Effector memory CD8-positive, alpha-beta T cell (primary cell): ENCODE measurements around the gene OR2M4.
"Not testable (repeated sequence)": the region's sequence is repeated elsewhere in the genome, so short reads cannot be mapped to it uniquely, and the experiment has no call there.

Source experiments
- ATAC-seq: fragments of 150-1000 bp; cut with Tn5 transposase; replicated peaks from 2 replicates; pipeline ENCODE4 v1.10.0; 2021; ENCODE audit warnings: mild to moderate bottlenecking, moderate library complexity
- DNase-seq, 3 experiments: peaks; one replicate each; pipeline ENCODE4 v3.0.0; 2021
- H3K27ac Mint-ChIP-seq, 2 donors: one replicate each; pipeline ENCODE4 v1.8.0; 2022; ENCODE audit warnings: mild to moderate bottlenecking in 2 of 2, mixed read lengths in 2 of 2, moderate library complexity in 2 of 2
- H3K27me3 Mint-ChIP-seq, 2 donors: one replicate each; pipeline ENCODE4 v1.8.0; 2022; ENCODE audit warnings: mixed read lengths in 2 of 2
- H3K36me3 Mint-ChIP-seq: one replicate; pipeline ENCODE4 v1.8.0; 2022; ENCODE audit warnings: mild to moderate bottlenecking, moderate library complexity, mixed read lengths; ENCODE audit not compliant: insufficient read depth
- H3K4me1 Mint-ChIP-seq, 2 donors: one replicate each; pipeline ENCODE4 v1.8.0; 2022; ENCODE audit warnings: low read depth in 2 of 2, mixed read lengths in 2 of 2
- H3K4me3 Mint-ChIP-seq, 2 donors: one replicate each; pipeline ENCODE4 v1.8.0; 2022; ENCODE audit warnings: mild to moderate bottlenecking in 2 of 2, mixed read lengths in 2 of 2, moderate library complexity in 2 of 2
- H3K9me3 Mint-ChIP-seq, 2 donors: one replicate each; pipeline ENCODE4 v1.8.0; 2022; ENCODE audit warnings: mixed read lengths in 2 of 2
- total RNA-seq, 9 experiments: gene quantifications; one replicate each; lab custom pipeline; 2026; lab: John Stamatoyannopoulos, UW

Gene OR2M4
- 0 reads per million in 9 experiments for total RNA-seq

GRCh38 chr1:248231117-248231516, at the start of gene OR2M4:
OR2M4 (plus strand) TSS chr1:248231417; CDS start chr1:248238929, 7,512 bp downstream.
- no peak for DNase-seq
- Mint-ChIP-seq H3K9me3 (peaks cover 11 to 27% of the 10 kb centered on the region in 2 donors), H3K4me1 (no peaks in the 10 kb centered on the region), H3K27me3 (no peaks in the 10 kb centered on the region), H3K36me3 (no peaks in the 10 kb centered on the region), H3K4me3 (no peak within 1 kb of the TSS), H3K27ac (no peak within 1 kb of the TSS)
- no peak for ATAC-seq

- Mint-ChIP-seq H3K9me3 (peaks cover 13 to 20% of the 10 kb centered on the region in 2 donors), H3K36me3 (no peaks in the 10 kb centered on the region), H3K4me1 (no peaks in the 10 kb centered on the region), H3K27ac (no peak overlapping the region), H3K27me3 (peaks cover 0 to 9% of the 10 kb centered on the region in 2 donors), H3K4me3 (no peak overlapping the region)
- no peak for DNase-seq
- ATAC-seq: no peak
These were observed 47.2 kb upstream of the OR2M4 start for GRCh38 chr1:248183996-248184395.

- Mint-ChIP-seq H3K4me3 (no peak overlapping the region), H3K27ac (no peak overlapping the region), H3K4me1 (no peaks in the 10 kb centered on the region), H3K36me3 (no peaks in the 10 kb centered on the region), H3K9me3 (peaks cover 8 to 28% of the 10 kb centered on the region in 2 donors), H3K27me3 (peaks cover 0 to 9% of the 10 kb centered on the region in 2 donors)
- no peak for ATAC-seq
- DNase-seq: no peak
These were observed 43.9 kb upstream of the OR2M4 start for GRCh38 chr1:248187363-248187762.

- no peak overlapping the region for H3K27ac Mint-ChIP-seq
- no peak for DNase-seq
- no peaks in the 10 kb centered on the region for H3K36me3 Mint-ChIP-seq
These were observed 42.2 kb upstream of the OR2M4 start for GRCh38 chr1:248189026-248189425.

GRCh38 chr1:248194117-248194516, 37.1 kb upstream of the OR2M4 start:
- Mint-ChIP-seq H3K4me3 (no peak overlapping the region), H3K27me3 (no peaks in the 10 kb centered on the region), H3K4me1 (no peaks in the 10 kb centered on the region), H3K27ac (no peak overlapping the region), H3K9me3 (peaks cover 7 to 18% of the 10 kb centered on the region in 2 donors), H3K36me3 (peaks cover 3% of the 10 kb centered on the region)
- ATAC-seq (no peak), DNase-seq (no peak)

More at GRCh38 chr1:248189026-248189425, 42.2 kb upstream of the OR2M4 start:
- ATAC-seq: no peak
- Mint-ChIP-seq H3K9me3 (peaks cover 8 to 28% of the 10 kb centered on the region in 2 donors), H3K4me3 (no peak overlapping the region), H3K27me3 (peaks cover 0 to 9% of the 10 kb centered on the region in 2 donors), H3K4me1 (no peaks in the 10 kb centered on the region)

GRCh38 chr1:248196965-248197364, 34.3 kb upstream of the OR2M4 start, which contains the start of gene OR2M3:
OR2M3 (plus strand) TSS chr1:248197265; CDS start chr1:248203068, 5,803 bp downstream.
- DNase-seq: no peak
- Mint-ChIP-seq H3K27ac (no peak within 1 kb of the TSS), H3K4me3 (no peak within 1 kb of the TSS), H3K4me1 (no peaks in the 10 kb centered on the region), H3K9me3 (peaks cover 2% of the 10 kb centered on the region in 2 donors), H3K36me3 (peaks cover 3% of the 10 kb centered on the region), H3K27me3 (no peaks in the 10 kb centered on the region)
- no peak for ATAC-seq

- H3K9me3 Mint-ChIP-seq: peaks cover 1 to 3% of the 10 kb centered on the region in 2 donors
- ATAC-seq: no peak
These were observed 15.3 kb upstream of the OR2M4 start for GRCh38 chr1:248215880-248216279.

GRCh38 chr1:248225537-248225936, 5.7 kb upstream of the OR2M4 start:
- Mint-ChIP-seq H3K9me3 (peaks cover 15 to 25% of the 10 kb centered on the region in 2 donors), H3K36me3 (no peaks in the 10 kb centered on the region), H3K27ac (no peak overlapping the region), H3K27me3 (no peaks in the 10 kb centered on the region), H3K4me3 (no peak overlapping the region), H3K4me1 (no peaks in the 10 kb centered on the region)
- no peak for ATAC-seq
- DNase-seq: no peak

More at GRCh38 chr1:248215880-248216279, 15.3 kb upstream of the OR2M4 start:
- no peak for DNase-seq
- no peak overlapping the region for H3K27ac Mint-ChIP-seq
- H3K4me1 Mint-ChIP-seq: no peaks in the 10 kb centered on the region
- no peaks in the 10 kb centered on the region for H3K27me3 Mint-ChIP-seq
- H3K4me3 Mint-ChIP-seq: no peak overlapping the region
- H3K36me3 Mint-ChIP-seq: no peaks in the 10 kb centered on the region

- Mint-ChIP-seq H3K9me3 (peaks cover 15 to 25% of the 10 kb centered on the region in 2 donors), H3K27me3 (no peaks in the 10 kb centered on the region), H3K36me3 (no peaks in the 10 kb centered on the region), H3K27ac (no peak overlapping the region), H3K4me3 (no peak overlapping the region), H3K4me1 (no peaks in the 10 kb centered on the region)
- DNase-seq (no peak), ATAC-seq (no peak)
These were observed 1.8 kb upstream of the OR2M4 start for GRCh38 chr1:248229360-248229908.

GRCh38 chr1:248239478-248239877, 8.3 kb downstream of the OR2M4 start:
- no peaks in the 10 kb centered on the region for H3K27me3 Mint-ChIP-seq
- no peak for ATAC-seq
- H3K4me1 Mint-ChIP-seq: no peaks in the 10 kb centered on the region
- H3K36me3 Mint-ChIP-seq: no peaks in the 10 kb centered on the region
- H3K4me3 Mint-ChIP-seq: no peak overlapping the region
- no peak overlapping the region for H3K27ac Mint-ChIP-seq
- no peak for DNase-seq
- peaks cover 3 to 7% of the 10 kb centered on the region in 2 donors for H3K9me3 Mint-ChIP-seq

- no peaks in the 10 kb centered on the region for H3K4me1 Mint-ChIP-seq
- H3K4me3 Mint-ChIP-seq: no peak overlapping the region
- DNase-seq: no peak
- no peaks in the 10 kb centered on the region for H3K36me3 Mint-ChIP-seq
- H3K27me3 Mint-ChIP-seq: no peaks in the 10 kb centered on the region
- ATAC-seq: no peak
- peaks cover 0 to 2% of the 10 kb centered on the region in 2 donors for H3K9me3 Mint-ChIP-seq
- H3K27ac Mint-ChIP-seq: no peak overlapping the region
These were observed 12.0 kb downstream of the OR2M4 start for GRCh38 chr1:248243204-248243603.

GRCh38 chr1:248259309-248259708, 28.1 kb downstream of the OR2M4 start:
- not testable (repeated sequence) for H3K27ac Mint-ChIP-seq, H3K27me3 Mint-ChIP-seq, H3K36me3 Mint-ChIP-seq, ATAC-seq, DNase-seq, H3K4me3 Mint-ChIP-seq, H3K4me1 Mint-ChIP-seq
- H3K9me3 Mint-ChIP-seq: peaks cover 7 to 25% of the 10 kb centered on the region in 2 donors

- Mint-ChIP-seq H3K36me3 (no peaks in the 10 kb centered on the region), H3K27ac (no peak overlapping the region), H3K4me1 (no peaks in the 10 kb centered on the region), H3K27me3 (no peaks in the 10 kb centered on the region), H3K4me3 (no peak overlapping the region), H3K9me3 (peaks cover 0 to 1% of the 10 kb centered on the region in 2 donors)
- DNase-seq: no peak
- ATAC-seq: no peak
These were observed 37.0 kb downstream of the OR2M4 start for GRCh38 chr1:248268178-248268577.

- H3K4me3 Mint-ChIP-seq, H3K9me3 Mint-ChIP-seq, DNase-seq, H3K27me3 Mint-ChIP-seq, H3K27ac Mint-ChIP-seq, H3K36me3 Mint-ChIP-seq, ATAC-seq, H3K4me1 Mint-ChIP-seq: not testable (repeated sequence)
These were observed 42.0 kb downstream of the OR2M4 start for GRCh38 chr1:248273225-248273624.
